Activated CD4-positive, alpha-beta T cell treated with anti-CD3 and anti-CD28 coated beads, Interleukin-2, amount 10 ng/mL, durations not matched to agents 7 days and 5 days (primary cell): ENCODE results near the gene KMT5B. TPM values are rescaled to one million over a fixed set of nuclear protein-coding genes. Genes with fewer than 3 reads are reported as not detected.

ENCODE experiments used
- CTCF ChIA-PET: fragments of 350-600 bp; sonication (Branson Sonifier 250); formaldehyde crosslinking; loops from one replicate; lab custom pipeline; 2021; ENCODE audit warnings: antibody characterized with exemption; lab: Charles Lee
- POLR2A ChIA-PET: fragments of 350-600 bp; sonication (Branson Sonifier 250); formaldehyde crosslinking; loops from one replicate; lab custom pipeline; 2021; ENCODE audit warnings: antibody characterized with exemption; lab: Charles Lee
- DNase-seq: peaks from one replicate; pipeline ENCODE4 v3.0.0-alpha.2; 2020
- H3K27ac Mint-ChIP-seq: one replicate; pipeline ENCODE4 v1.8.0; 2021; ENCODE audit warnings: mild to moderate bottlenecking, moderate library complexity, mixed read lengths
- H3K27me3 Mint-ChIP-seq: one replicate; pipeline ENCODE4 v1.8.0; 2021; ENCODE audit warnings: mixed read lengths
- H3K36me3 Mint-ChIP-seq: one replicate; pipeline ENCODE4 v1.8.0; 2021; ENCODE audit warnings: low read depth, mixed read lengths
- H3K4me1 Mint-ChIP-seq: one replicate; pipeline ENCODE4 v1.8.0; 2021; ENCODE audit warnings: mixed read lengths
- H3K4me3 Mint-ChIP-seq: one replicate; pipeline ENCODE4 v1.8.0; 2021; ENCODE audit warnings: mild to moderate bottlenecking, moderate library complexity, mixed read lengths
- H3K9me3 Mint-ChIP-seq: one replicate; pipeline ENCODE4 v1.8.0; 2021; ENCODE audit warnings: mixed read lengths
- total RNA-seq, 2 experiments: library from RNA; stranded (reverse); gene quantifications; one replicate each; pipeline ENCODE4 v1.2.3, GENCODE V29; 2021

Gene KMT5B
- total RNA-seq, 2 experiments from 2014 or later: 28.1 to 28.5 TPM

- ChIA-PET POLR2A (no interaction called here), CTCF (interaction anchor here (0.6 kb wide), 1 partner anchor 701 kb away, joined by 3 read pairs; no protein-coding TSS in a partner anchor)
- peak overlapping the region; percentile 23 for H3K27ac Mint-ChIP-seq
- no peaks in the 10 kb centered on the region for H3K9me3 Mint-ChIP-seq
- H3K4me1 Mint-ChIP-seq: no peaks in the 10 kb centered on the region
- H3K36me3 Mint-ChIP-seq: no peaks in the 10 kb centered on the region
- no peak for DNase-seq
- H3K4me3 Mint-ChIP-seq: no peak overlapping the region
- H3K27me3 Mint-ChIP-seq: no peaks in the 10 kb centered on the region
Measured at GRCh38 chr11:68148071-68148805, 64.9 kb downstream of the KMT5B start.

GRCh38 chr11:68146704-68147474, 66.2 kb downstream of the KMT5B start:
- CTCF ChIA-PET: no interaction called here
- POLR2A ChIA-PET: no interaction called here
- H3K36me3 Mint-ChIP-seq: no peaks in the 10 kb centered on the region
- H3K27ac Mint-ChIP-seq: no peak overlapping the region
- no peaks in the 10 kb centered on the region for H3K27me3 Mint-ChIP-seq
- no peak overlapping the region for H3K4me3 Mint-ChIP-seq
- H3K9me3 Mint-ChIP-seq: no peaks in the 10 kb centered on the region
- DNase-seq: no peak
- H3K4me1 Mint-ChIP-seq: peaks cover 8% of the 10 kb centered on the region

- ChIA-PET POLR2A (interaction anchor here (0.6 kb wide), 1 partner anchor 1347 kb away, joined by 6 read pairs; no protein-coding TSS in a partner anchor), CTCF (interaction anchor here (1.1 kb wide), 1 partner anchor 14 kb away, joined by 5 read pairs; no protein-coding TSS in a partner anchor)
- Mint-ChIP-seq H3K4me3 (no peak overlapping the region), H3K27me3 (no peaks in the 10 kb centered on the region), H3K27ac (no peak overlapping the region), H3K36me3 (no peaks in the 10 kb centered on the region), H3K9me3 (no peaks in the 10 kb centered on the region), H3K4me1 (peaks cover 14% of the 10 kb centered on the region)
- DNase-seq: no peak
Measured at GRCh38 chr11:68146010-68146540, 67.0 kb downstream of the KMT5B start.

DNA sequence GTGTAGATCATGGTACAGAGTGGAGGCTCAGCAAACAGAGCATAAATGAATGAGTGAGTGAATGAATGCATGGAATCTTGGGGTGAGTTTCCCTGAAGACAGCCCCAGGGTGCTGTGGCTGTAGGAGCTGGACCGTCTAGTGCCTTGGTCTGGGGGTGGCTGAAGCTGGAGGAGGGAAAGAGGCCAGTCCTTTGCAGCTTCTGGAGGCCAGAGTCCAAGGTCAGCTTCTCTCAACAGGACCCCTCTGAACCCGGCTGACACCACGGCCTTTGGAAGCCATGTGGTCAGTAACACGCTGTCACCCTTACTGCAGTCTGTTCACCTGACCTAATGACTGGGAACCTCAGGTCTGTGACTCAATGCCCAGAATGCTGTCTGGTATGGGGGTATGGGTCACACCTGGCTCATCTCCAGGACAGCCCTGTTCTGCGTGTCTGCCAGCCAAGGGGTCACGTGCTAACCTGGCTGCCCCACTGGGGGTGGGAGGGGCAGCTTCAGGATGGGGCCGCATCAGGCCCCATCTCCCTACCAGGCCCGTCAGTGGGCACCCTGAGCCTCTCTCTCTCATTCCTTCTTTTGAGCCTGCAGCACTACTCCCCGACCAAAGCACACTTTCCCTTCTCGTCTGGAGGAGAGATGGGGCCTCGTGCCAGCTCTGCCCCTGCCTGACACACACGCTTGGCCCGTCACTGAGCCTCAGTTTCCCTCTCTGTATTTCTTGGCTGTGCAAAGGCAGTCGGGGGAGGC, 67.8 kb downstream of the KMT5B start:
- DNase-seq: no peak
- CTCF ChIA-PET: interaction anchor here (1.1 kb wide), 1 partner anchor 13 kb away, joined by 5 read pairs; no protein-coding TSS in a partner anchor
- Mint-ChIP-seq H3K36me3 (no peaks in the 10 kb centered on the region), H3K27me3 (peaks cover under 1% of the 10 kb centered on the region), H3K27ac (no peak overlapping the region), H3K4me1 (peaks cover 14% of the 10 kb centered on the region), H3K9me3 (no peaks in the 10 kb centered on the region), H3K4me3 (no peak overlapping the region)
- POLR2A ChIA-PET: interaction anchor here (0.6 kb wide), 1 partner anchor 1346 kb away, joined by 6 read pairs; no protein-coding TSS in a partner anchor

DNA sequence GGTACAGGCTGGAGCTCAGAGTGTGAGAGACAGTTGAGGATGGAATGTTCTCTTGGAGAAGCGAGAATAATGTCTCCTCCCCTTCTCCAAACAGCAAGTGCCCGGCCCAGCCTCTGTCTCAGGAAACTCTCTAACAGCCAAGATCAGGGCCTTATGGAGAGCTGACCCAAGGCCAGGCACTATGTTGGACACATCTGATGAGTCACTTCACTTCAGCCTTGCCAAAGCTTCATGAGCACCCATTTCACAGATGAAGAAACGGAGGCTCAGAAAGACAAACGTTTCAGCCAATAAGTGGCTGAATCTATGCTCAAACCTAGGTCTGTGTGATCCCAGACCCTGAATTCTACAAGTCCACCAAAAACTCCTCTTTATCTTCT, 69.8 kb downstream of the KMT5B start:
- ChIA-PET POLR2A (no interaction called here), CTCF (no interaction called here)
- no peaks in the 10 kb centered on the region for H3K9me3 Mint-ChIP-seq
- H3K4me1 Mint-ChIP-seq: peaks cover 14% of the 10 kb centered on the region
- no peaks in the 10 kb centered on the region for H3K36me3 Mint-ChIP-seq
- no peak overlapping the region for H3K27ac Mint-ChIP-seq
- peaks cover 5% of the 10 kb centered on the region for H3K27me3 Mint-ChIP-seq
- no peak for DNase-seq
- no peak overlapping the region for H3K4me3 Mint-ChIP-seq

DNA sequence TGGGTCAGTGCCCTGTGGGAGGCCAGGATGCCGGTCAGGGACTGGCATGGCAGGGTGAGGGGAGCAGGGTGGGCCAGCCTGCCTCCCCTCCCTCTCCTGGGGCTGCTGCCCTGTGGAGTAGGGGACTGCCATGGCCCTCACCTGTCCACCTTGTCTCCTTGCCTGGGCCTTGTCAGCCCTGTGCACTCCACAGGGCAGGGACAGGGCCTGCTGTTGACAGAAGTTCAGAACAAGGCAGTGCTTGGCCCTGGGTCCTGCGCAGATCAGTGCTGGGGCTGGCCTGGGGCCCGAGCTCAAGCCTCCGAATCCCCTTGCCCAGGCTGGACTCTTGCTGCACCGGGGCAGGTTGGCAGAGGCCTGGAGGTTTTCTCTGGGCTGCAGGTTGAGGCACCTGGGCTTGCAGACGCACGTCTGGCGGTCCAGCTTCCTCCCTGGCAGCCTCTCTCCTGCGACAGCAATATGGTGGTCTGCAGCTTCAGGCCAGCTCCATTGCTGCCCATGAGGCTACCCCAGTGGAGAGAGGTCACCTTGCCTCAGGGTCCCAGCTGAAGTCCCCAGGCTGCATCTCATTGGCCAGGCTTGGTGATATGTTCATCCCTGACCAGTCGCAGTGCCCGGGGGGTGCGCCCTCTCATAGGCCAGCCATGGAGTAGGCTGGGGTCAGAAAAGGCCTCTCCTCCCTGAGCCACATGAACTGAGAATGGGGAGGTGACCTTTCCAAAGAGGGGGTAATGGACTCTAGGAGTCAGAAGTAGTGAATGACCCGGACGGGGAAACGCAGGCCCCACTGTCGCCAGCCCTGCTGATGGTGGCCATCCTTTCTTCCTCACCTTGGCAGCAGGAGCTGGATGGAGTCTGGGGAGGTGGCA, 70.4 kb downstream of the KMT5B start:
- ChIA-PET POLR2A (no interaction called here), CTCF (interaction anchor here (1.1 kb wide), 1 partner anchor 10 kb away, joined by 4 read pairs; no protein-coding TSS in a partner anchor)
- no peak for DNase-seq
- H3K27ac Mint-ChIP-seq: peak overlapping the region; percentile 69
- no peaks in the 10 kb centered on the region for H3K9me3 Mint-ChIP-seq
- H3K4me1 Mint-ChIP-seq: peaks cover 14% of the 10 kb centered on the region
- H3K36me3 Mint-ChIP-seq: no peaks in the 10 kb centered on the region
- no peak overlapping the region for H3K4me3 Mint-ChIP-seq
- peaks cover 10% of the 10 kb centered on the region for H3K27me3 Mint-ChIP-seq

- H3K36me3 Mint-ChIP-seq: no peaks in the 10 kb centered on the region
Measured at GRCh38 chr11:68142028-68142412, 71.1 kb downstream of the KMT5B start.

GRCh38 chr11:68141246-68142027, 71.7 kb downstream of the KMT5B start:
- ChIA-PET POLR2A (no interaction called here), CTCF (interaction anchor here (1.1 kb wide), 1 partner anchor 9 kb away, joined by 4 read pairs; no protein-coding TSS in a partner anchor)
- Mint-ChIP-seq H3K36me3 (no peaks in the 10 kb centered on the region), H3K4me3 (no peak overlapping the region), H3K27me3 (peaks cover 10% of the 10 kb centered on the region), H3K9me3 (no peaks in the 10 kb centered on the region), H3K4me1 (peaks cover 14% of the 10 kb centered on the region), H3K27ac (no peak overlapping the region)
- DNase-seq: no peak

More at GRCh38 chr11:68142028-68142412, 71.1 kb downstream of the KMT5B start:
- H3K4me3 Mint-ChIP-seq: no peak overlapping the region
- peak overlapping the region; percentile 69 for H3K27ac Mint-ChIP-seq
- H3K4me1 Mint-ChIP-seq: peaks cover 14% of the 10 kb centered on the region
- no peaks in the 10 kb centered on the region for H3K9me3 Mint-ChIP-seq
- DNase-seq: peak; percentile 34
- peaks cover 10% of the 10 kb centered on the region for H3K27me3 Mint-ChIP-seq
- POLR2A ChIA-PET: no interaction called here
- CTCF ChIA-PET: interaction anchor here (1.1 kb wide), 1 partner anchor 9 kb away, joined by 4 read pairs; no protein-coding TSS in a partner anchor

DNA sequence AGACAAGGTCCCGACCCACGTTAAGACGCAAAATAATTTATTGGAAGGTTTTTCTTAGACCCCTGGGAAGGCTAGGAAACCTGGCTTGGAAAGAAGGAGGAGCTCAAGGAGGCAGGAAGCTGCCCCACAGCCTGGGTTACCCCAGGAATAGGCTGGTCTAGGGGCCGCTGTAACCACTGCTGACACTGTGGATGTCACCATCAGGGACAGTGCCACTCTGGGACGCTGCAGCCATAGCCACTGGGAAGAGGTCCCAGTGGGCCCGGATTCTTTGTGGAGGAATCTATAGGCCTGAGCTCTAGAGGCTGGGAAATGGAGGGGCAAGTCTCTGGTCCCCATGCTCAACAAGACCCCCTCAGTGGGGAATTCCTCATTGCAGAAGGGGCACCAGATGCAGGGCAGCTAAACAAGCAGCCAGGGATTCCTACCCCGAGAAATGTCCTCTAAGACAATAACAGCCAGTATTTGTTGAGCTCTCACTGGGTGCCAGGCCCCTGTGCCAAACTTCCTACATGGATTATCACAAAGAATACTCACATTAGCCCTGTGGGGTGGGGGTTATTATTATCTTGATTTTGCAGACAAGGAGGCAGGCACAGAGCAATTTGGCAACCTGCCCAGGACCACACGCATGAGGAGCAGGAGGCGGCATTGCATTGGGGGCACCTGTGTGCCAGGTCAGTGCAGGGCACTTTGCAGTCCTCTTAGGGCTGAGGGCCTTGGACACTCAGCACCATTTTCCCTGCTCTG, 72.4 kb downstream of the KMT5B start:
- peaks cover 14% of the 10 kb centered on the region for H3K4me1 Mint-ChIP-seq
- H3K9me3 Mint-ChIP-seq: no peaks in the 10 kb centered on the region
- H3K4me3 Mint-ChIP-seq: no peak overlapping the region
- CTCF ChIA-PET: no interaction called here
- DNase-seq: no peak
- peaks cover 2% of the 10 kb centered on the region for H3K36me3 Mint-ChIP-seq
- POLR2A ChIA-PET: no interaction called here
- H3K27ac Mint-ChIP-seq: no peak overlapping the region
- peaks cover 10% of the 10 kb centered on the region for H3K27me3 Mint-ChIP-seq

GRCh38 chr11:68138237-68138636, 74.9 kb downstream of the KMT5B start:
- no peak overlapping the region for H3K27ac Mint-ChIP-seq
- H3K4me3 Mint-ChIP-seq: no peak overlapping the region
- H3K9me3 Mint-ChIP-seq: peaks cover 11% of the 10 kb centered on the region
- ChIA-PET CTCF (no interaction called here), POLR2A (no interaction called here)
- DNase-seq: no peak
- H3K27me3 Mint-ChIP-seq: peaks cover 10% of the 10 kb centered on the region
- H3K36me3 Mint-ChIP-seq: peaks cover 8% of the 10 kb centered on the region
- peaks cover 14% of the 10 kb centered on the region for H3K4me1 Mint-ChIP-seq
